SK-MEL-5 (cell line): ENCODE measurements around the gene PHF20. TPM values are rescaled to one million over a fixed set of nuclear protein-coding genes. Genes with fewer than 3 reads are reported as not detected.
"Not testable (repeated sequence)": the region's sequence is repeated elsewhere in the genome, so short reads cannot be mapped to it uniquely, and the experiment has no call there.

Experiments used
- DNase-seq: peaks from one replicate; pipeline ENCODE4 v3.0.0-alpha.2; 2016; ENCODE audit warnings: low read depth, low spot score
- in situ Hi-C: cut with HindIII; loops from 2 replicates; pipeline ENCODE4 v1.10.0; 2016; ENCODE audit warnings: low sequenced_read_pairs, high pct_unique_total_duplicates, low pct_unique_long_range_greater_than_20kb
- total RNA-seq: library from RNA; depleted of rRNA; stranded (reverse); fragments of >200 nt; shearing (Covaris generic); gene quantifications from 2 replicates; pipeline ENCODE4 v1.2.3, GENCODE V29; 2014

PHF20 gene
- total RNA-seq, 1 experiment from 2014 or later: 44.4 TPM

- no peak for DNase-seq
- in situ Hi-C loops: no loop called here
Observed at GRCh38 chr20:35918021-35918420, 146.2 kb downstream of the PHF20 start.

GRCh38 chr20:35920523-35920922, 148.7 kb downstream of the PHF20 start:
- in situ Hi-C loops: no loop called here
- DNase-seq: no peak

- in situ Hi-C loops: no loop called here
- no peak for DNase-seq
Observed at GRCh38 chr20:35929301-35929700, 157.5 kb downstream of the PHF20 start.

GRCh38 chr20:35934050-35934449, 162.2 kb downstream of the PHF20 start:
- DNase-seq: no peak
- in situ Hi-C loops: no loop called here

GRCh38 chr20:35939264-35939663, 167.4 kb downstream of the PHF20 start:
- in situ Hi-C loops: no loop called here
- DNase-seq: no peak

- in situ Hi-C loops: no loop called here
- DNase-seq: no peak
Observed at GRCh38 chr20:35941620-35942019, 169.8 kb downstream of the PHF20 start.

GRCh38 chr20:35942243-35942642, 170.4 kb downstream of the PHF20 start:
- no peak for DNase-seq
- in situ Hi-C loops: no loop called here

GRCh38 chr20:35947489-35947888, 175.7 kb downstream of the PHF20 start:
- DNase-seq: peak; percentile 79
- in situ Hi-C loops: no loop called here

- DNase-seq: no peak
- in situ Hi-C loops: no loop called here
Observed at GRCh38 chr20:35947907-35948306, 176.1 kb downstream of the PHF20 start.

GRCh38 chr20:35950093-35950492, 178.3 kb downstream of the PHF20 start:
- no peak for DNase-seq
- in situ Hi-C loops: no loop called here

- DNase-seq, in situ Hi-C loops: not testable (repeated sequence)
Observed at GRCh38 chr20:35952080-35952479, 180.3 kb downstream of the PHF20 start.

GRCh38 chr20:35952480-35953386, 180.9 kb downstream of the PHF20 start:
- in situ Hi-C loops: no loop called here
- peak; percentile 34 for DNase-seq

GRCh38 chr20:35953387-35954199, 181.8 kb downstream of the PHF20 start:
- in situ Hi-C loops: no loop called here
- peak; percentile 25 for DNase-seq

- DNase-seq: peak; percentile 99
- in situ Hi-C loops: no loop called here
Observed at GRCh38 chr20:35954200-35954906, 182.5 kb downstream of the PHF20 start, which contains the start of gene SCAND1. TSS of gene SCAND1 (minus strand) at chr20:35954502. CDS start at chr20:35954284, 218 bp downstream.

- in situ Hi-C loops: no loop called here
- peak; percentile 59 for DNase-seq
Observed at GRCh38 chr20:35954907-35955251, 183.1 kb downstream of the PHF20 start.

GRCh38 chr20:35956616-35957015, 184.8 kb downstream of the PHF20 start:
- in situ Hi-C loops: no loop called here
- no peak for DNase-seq

- DNase-seq, in situ Hi-C loops: not testable (repeated sequence)
Observed at GRCh38 chr20:35959291-35959690, 187.5 kb downstream of the PHF20 start.

GRCh38 chr20:35963878-35964277, 192.1 kb downstream of the PHF20 start:
- in situ Hi-C loops: no loop called here

More at GRCh38 chr20:35963878-35964277, 192.1 kb downstream of the PHF20 start:
- no peak for DNase-seq
